IMR-90 (cell line): Measurements from ENCODE around the gene CES1. TPM values are rescaled to one million over a fixed set of nuclear protein-coding genes. Genes with fewer than 3 reads are reported as not detected.

Experiments used
- ATAC-seq: fragments of 200-7000 bp; cut with Tn5 transposase; 2 replicates; pipeline ENCODE4 v1.9.1; 2020; ENCODE audit warnings: low read depth, mild to moderate bottlenecking, moderate library complexity
- BruUV-seq: library from RNA; stranded (reverse); fragments of 400-500 nt; replicated peaks from 2 replicates; lab custom pipeline; 2021; lab: Mats Ljungman, UMichigan
- CTCF ChIA-PET: fragments of 300-600 bp; formaldehyde crosslinking; extraction: SDS; loops from one replicate; lab custom pipeline; 2021; ENCODE audit warnings: antibody characterized with exemption; lab: Yijun Ruan, JAX
- POLR2A ChIA-PET: fragments of 300-600 bp; sonication (Branson Sonifier 250); formaldehyde crosslinking; loops from one replicate; lab custom pipeline; 2022; ENCODE audit warnings: antibody characterized with exemption; ENCODE audit not compliant: unreplicated experiment; lab: Charles Lee
- DNase-seq: peaks from one replicate; pipeline ENCODE4 v3.0.0; 2013
- H2AFZ ChIP-seq: replicated peaks from 2 replicates; pipeline ENCODE3; 2013; ENCODE audit warnings: low read length, mild to moderate bottlenecking; ENCODE audit not compliant: poor library complexity
- H2AK5ac ChIP-seq: 2 replicates; pipeline ENCODE4 v1.6.1; 2013; ENCODE audit warnings: low read depth, low read length, inconsistent platforms
- H2AK9ac ChIP-seq: replicated peaks from 2 replicates; pipeline ENCODE3; 2013; ENCODE audit warnings: mild to moderate bottlenecking, low read depth, low read length, moderate library complexity; ENCODE audit not compliant: poor library complexity
- H2BK120ac ChIP-seq: 2 replicates; pipeline ENCODE4 v1.6.1; 2013; ENCODE audit warnings: low read depth, low read length, inconsistent platforms
- H2BK15ac ChIP-seq: 3 replicates; pipeline ENCODE4 v1.6.1; 2013; ENCODE audit warnings: low read depth, low read length, inconsistent platforms
- H2BK20ac ChIP-seq: 2 replicates; pipeline ENCODE4 v1.6.1; 2013; ENCODE audit warnings: low read depth, mild to moderate bottlenecking, inconsistent platforms, low read length, moderate library complexity
- H2BK5ac ChIP-seq: 2 replicates; pipeline ENCODE4 v1.6.1; 2013; ENCODE audit warnings: mild to moderate bottlenecking, low read depth, low read length, inconsistent platforms; ENCODE audit not compliant: poor library complexity, severe bottlenecking
- H3K14ac ChIP-seq: replicated peaks from 2 replicates; pipeline ENCODE4 v1.6.1; 2013; ENCODE audit warnings: low read depth, low read length, inconsistent platforms
- H3K18ac ChIP-seq: 2 replicates; pipeline ENCODE4 v1.6.1; 2013; ENCODE audit warnings: low read depth, low read length, control low read depth
- H3K23ac ChIP-seq: 2 replicates; pipeline ENCODE4 v1.6.1; 2013; ENCODE audit warnings: low read depth, low read length, inconsistent platforms
- H3K27ac ChIP-seq: 2 replicates; pipeline ENCODE4 v1.5.1; 2013; ENCODE audit warnings: mild to moderate bottlenecking, control low read depth, low read length; ENCODE audit not compliant: insufficient read depth
- H3K27me3 ChIP-seq: 2 replicates; pipeline ENCODE4 v1.6.1; 2013; ENCODE audit warnings: low read length; ENCODE audit not compliant: control insufficient read depth, insufficient read depth
- H3K36me3 ChIP-seq: 2 replicates; pipeline ENCODE4 v1.6.1; 2013; ENCODE audit warnings: low read length, mixed read lengths; ENCODE audit not compliant: control insufficient read depth, insufficient read depth
- H3K4ac ChIP-seq: 2 replicates; pipeline ENCODE4 v1.6.1; 2013; ENCODE audit warnings: low read depth, low read length, inconsistent platforms
- H3K4me1 ChIP-seq: 2 replicates; pipeline ENCODE4 v1.6.1; 2013; ENCODE audit warnings: low read length, mixed read lengths; ENCODE audit not compliant: control insufficient read depth, insufficient read depth
- H3K4me2 ChIP-seq: 2 replicates; pipeline ENCODE4 v1.6.1; 2013; ENCODE audit warnings: low read depth, mild to moderate bottlenecking, control low read depth, low read length, moderate library complexity
- H3K4me3 ChIP-seq: 2 replicates; pipeline ENCODE4 v1.5.1; 2013; ENCODE audit warnings: low read depth, mild to moderate bottlenecking, control low read depth, low read length, moderate library complexity; ENCODE audit not compliant: insufficient read depth
- H3K56ac ChIP-seq: 2 replicates; pipeline ENCODE4 v1.6.1; 2013; ENCODE audit warnings: low read length, inconsistent platforms; ENCODE audit not compliant: insufficient read depth; ENCODE audit errors: extremely low read depth
- H3K79me1 ChIP-seq, 2 experiments: 2 replicates each; pipeline ENCODE4 v1.6.1; 2013; ENCODE audit warnings: low read length in 2 of 2, inconsistent platforms in 1 of 2, low read depth in 1 of 2
- H3K9ac ChIP-seq: 2 replicates; pipeline ENCODE4 v1.6.1; 2013; ENCODE audit warnings: low read depth, low read length, control low read depth
- H3K9me1 ChIP-seq: 2 replicates; pipeline ENCODE4 v1.6.1; 2013; ENCODE audit warnings: low read length, inconsistent platforms; ENCODE audit not compliant: insufficient read depth
- H3K9me3 ChIP-seq: 2 replicates; pipeline ENCODE4 v1.6.1; 2013; ENCODE audit warnings: low read length; ENCODE audit not compliant: control insufficient read depth, insufficient read depth
- H4K20me1 ChIP-seq: 2 replicates; pipeline ENCODE4 v1.6.1; 2013; ENCODE audit warnings: low read length, inconsistent platforms; ENCODE audit not compliant: insufficient read depth
- H4K5ac ChIP-seq: 2 replicates; pipeline ENCODE4 v1.6.1; 2013; ENCODE audit warnings: mild to moderate bottlenecking, low read depth, low read length, control low read depth
- H4K8ac ChIP-seq, 2 experiments: 2 replicates each; pipeline ENCODE4 v1.6.1; 2013; ENCODE audit warnings: low read depth in 2 of 2, low read length in 2 of 2, control low read depth in 1 of 2, inconsistent platforms in 1 of 2
- H4K91ac ChIP-seq: 2 replicates; pipeline ENCODE4 v1.6.1; 2013; ENCODE audit warnings: low read depth, low read length, inconsistent platforms; ENCODE audit not compliant: insufficient read depth
- BHLHE40 ChIP-seq: fragments of 150-350 bp; IDR thresholded peaks from 2 replicates; pipeline ENCODE4 v1.6.1; 2016; ENCODE audit warnings: mild to moderate bottlenecking, low read depth, low read length
- CEBPB ChIP-seq: IDR thresholded peaks from 2 replicates; pipeline ENCODE4 v1.6.1; 2012; ENCODE audit warnings: low read depth, low read length, improper control_type of control experiment
- CHD1 ChIP-seq: IDR thresholded peaks from 2 replicates; pipeline ENCODE4 v1.6.1; 2012; ENCODE audit warnings: low read depth, low read length, improper control_type of control experiment
- FOS ChIP-seq: fragments of 150-350 bp; IDR thresholded peaks from 2 replicates; pipeline ENCODE4 v1.6.1; 2016; ENCODE audit warnings: low read depth, low read length
- MAZ ChIP-seq: IDR thresholded peaks from 2 replicates; pipeline ENCODE4 v1.6.1; 2012; ENCODE audit warnings: low read depth, mild to moderate bottlenecking, low read length, improper control_type of control experiment, moderate library complexity, borderline replicate concordance
- NFE2L2 ChIP-seq: fragments of 150-350 bp; IDR thresholded peaks from 2 replicates; pipeline ENCODE4 v1.6.1; 2016; ENCODE audit warnings: low read depth, mild to moderate bottlenecking, low read length
- POLR2A ChIP-seq: IDR thresholded peaks from 2 replicates; pipeline ENCODE4 v1.6.1; 2012; ENCODE audit warnings: mild to moderate bottlenecking, low read depth, low read length
- RAD21 ChIP-seq: IDR thresholded peaks from 2 replicates; pipeline ENCODE4 v1.6.1; 2012; ENCODE audit warnings: low read length, improper control_type of control experiment
- RFX5 ChIP-seq: IDR thresholded peaks from 2 replicates; pipeline ENCODE4 v1.8.0; 2012; ENCODE audit warnings: low read depth, mild to moderate bottlenecking, low read length, moderate library complexity
- SMC3 ChIP-seq: fragments of 150-350 bp; IDR thresholded peaks from 2 replicates; pipeline ENCODE4 v1.6.1; 2016; ENCODE audit warnings: low read depth, mild to moderate bottlenecking, antibody characterized with exemption, low read length, moderate library complexity
- WGBS, 2 experiments: methylation state at CpG; one replicate each; pipeline versions ENCODE4 v1.1.5 to v1.1.7; 2013; ENCODE audit warnings: missing lambda C conversion rate in 2 of 2; ENCODE audit not compliant: insufficient read length in 1 of 2; ENCODE audit errors: extremely low coverage in 2 of 2; 5-methylcytosine and 5-hydroxymethylcytosine counted together
- dilution Hi-C: fragments of 300-500 bp; cut with HindIII; formaldehyde crosslinking; loops from one replicate; pipeline ENCODE4 v1.14.3; 2018; ENCODE audit warnings: low sequenced_read_pairs; ENCODE audit not compliant: unreplicated experiment
- in situ Hi-C: fragments of 300-500 bp; cut with MboI; formaldehyde crosslinking; loops from 3 replicates; pipeline ENCODE4 v1.14.3; 2019; ENCODE audit warnings: low sequenced_read_pairs, inconsistent platforms, mixed read lengths
- intact Hi-C: fragments of 100-400 bp; cut with micrococcal nuclease; formaldehyde crosslinking; loops from 2 replicates; pipeline ENCODE4 v1.10.0; 2022
- polyA plus RNA-seq, 3 experiments: library from polyadenylated mRNA; depleted of rRNA; stranded (reverse); fragments of >200 nt; gene quantifications; 2 replicates each; pipeline ENCODE4 v1.2.3, GENCODE V29; 2012; ENCODE audit warnings: low replicate concordance in 1 of 3
- total RNA-seq: library from RNA; depleted of rRNA; stranded (reverse); fragments of >200 nt; gene quantifications from 2 replicates; pipeline ENCODE4 v1.2.3, GENCODE V29; 2012
- TF ChIP-seq, protein P1 (sequence below): fragments of 150-350 bp; IDR thresholded peaks from 2 replicates; pipeline ENCODE4 v1.6.1; 2017; ENCODE audit warnings: mild to moderate bottlenecking, antibody characterized with exemption, low read length, low read depth
- TF ChIP-seq, protein P2 (sequence below): fragments of 150-350 bp; IDR thresholded peaks from 2 replicates; pipeline ENCODE4 v1.6.1; 2016; ENCODE audit warnings: low read depth, mild to moderate bottlenecking, low read length, moderate library complexity, borderline replicate concordance

The CES1 gene
- total and polyA plus RNA-seq, 2 of the 4 experiments (the other 2 are of a cell fraction), result 0.03 TPM; not detected in 1

GRCh38 chr16:55853114-55853513, 20.2 kb upstream of the CES1 start:
- Histone ChIP-seq H3K4me1 (no peaks in the 10 kb centered on the region), H3K79me1 (no peaks in the 10 kb centered on the region), H3K4me2 (no peak overlapping the region), H2BK120ac (no peak overlapping the region), H3K14ac (no peak overlapping the region), H2BK15ac (no peak overlapping the region), H2AFZ (no peak overlapping the region), H3K27ac (no peak overlapping the region), H3K18ac (no peak overlapping the region), H3K4ac (no peak overlapping the region), H4K91ac (no peak overlapping the region), H4K8ac (no peak overlapping the region), H3K23ac (no peak overlapping the region), H3K9ac (no peak overlapping the region), H4K5ac (no peak overlapping the region), H2AK5ac (no peak overlapping the region), H3K36me3 (no peaks in the 10 kb centered on the region), H4K20me1 (no peaks in the 10 kb centered on the region), H2AK9ac (no peak overlapping the region), H3K4me3 (no peak overlapping the region), H2BK20ac (no peak overlapping the region), H3K27me3 (no peaks in the 10 kb centered on the region), H3K56ac (no peak overlapping the region), H3K9me1 (no peaks in the 10 kb centered on the region), H3K9me3 (no peaks in the 10 kb centered on the region), H2BK5ac (no peak overlapping the region)
- DNase-seq (peak; percentile 26), ATAC-seq (no peak)
- CTCF ChIA-PET, result no interaction called here
- intact Hi-C loops, result no loop called here
- POLR2A ChIA-PET, result no interaction called here
- 11% methylated on average over 1 of the region's 3 CpGs; no CpG with 5 or more reads in 1 of the 2 experiments for WGBS, 2 experiments
- BruUV-seq, result no TSS peak
- TF ChIP-seq POLR2A (no peak), RAD21 (no peak), FOS (no peak), SMC3 (no peak), RFX5 (no peak), CHD1 (no peak), BHLHE40 (no peak), MAZ (no peak), NFE2L2 (no peak), CEBPB (no peak)
- TF ChIP-seq, protein P1, sequence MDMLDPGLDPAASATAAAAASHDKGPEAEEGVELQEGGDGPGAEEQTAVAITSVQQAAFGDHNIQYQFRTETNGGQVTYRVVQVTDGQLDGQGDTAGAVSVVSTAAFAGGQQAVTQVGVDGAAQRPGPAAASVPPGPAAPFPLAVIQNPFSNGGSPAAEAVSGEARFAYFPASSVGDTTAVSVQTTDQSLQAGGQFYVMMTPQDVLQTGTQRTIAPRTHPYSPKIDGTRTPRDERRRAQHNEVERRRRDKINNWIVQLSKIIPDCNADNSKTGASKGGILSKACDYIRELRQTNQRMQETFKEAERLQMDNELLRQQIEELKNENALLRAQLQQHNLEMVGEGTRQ, result no peak
- TF ChIP-seq, protein P2, sequence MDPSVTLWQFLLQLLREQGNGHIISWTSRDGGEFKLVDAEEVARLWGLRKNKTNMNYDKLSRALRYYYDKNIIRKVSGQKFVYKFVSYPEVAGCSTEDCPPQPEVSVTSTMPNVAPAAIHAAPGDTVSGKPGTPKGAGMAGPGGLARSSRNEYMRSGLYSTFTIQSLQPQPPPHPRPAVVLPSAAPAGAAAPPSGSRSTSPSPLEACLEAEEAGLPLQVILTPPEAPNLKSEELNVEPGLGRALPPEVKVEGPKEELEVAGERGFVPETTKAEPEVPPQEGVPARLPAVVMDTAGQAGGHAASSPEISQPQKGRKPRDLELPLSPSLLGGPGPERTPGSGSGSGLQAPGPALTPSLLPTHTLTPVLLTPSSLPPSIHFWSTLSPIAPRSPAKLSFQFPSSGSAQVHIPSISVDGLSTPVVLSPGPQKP, result no peak
- dilution Hi-C loops, result no loop called here
- in situ Hi-C loops, result no loop called here
